Measurements from ENCODE around the gene AGAP1.

The AGAP1 gene

GRCh38 chr2:236014408-236015131 is 520.7 kb downstream of the AGAP1 start:
- no peak for TF ChIP-seq CTCF (IDR thresholded peaks at IDR 0.05; ENCODE audit: control insufficient read depth, extremely low read depth, insufficient read depth)
- DNase-seq (ENCODE audit: low read depth): no peak
- H3K4me3 ChIP-seq (ENCODE audit: low read depth, low read length): no peak overlapping the region

GRCh38 chr2:236015171-236015570 is 521.3 kb downstream of the AGAP1 start:
- no peak for TF ChIP-seq CTCF (IDR thresholded peaks at IDR 0.05; ENCODE audit: control insufficient read depth, extremely low read depth, insufficient read depth)
- no peak overlapping the region for H3K4me3 ChIP-seq (ENCODE audit: low read depth, low read length)
- no peak for DNase-seq (ENCODE audit: low read depth)

GRCh38 chr2:236016496-236016895 is 522.7 kb downstream of the AGAP1 start:
- DNase-seq (ENCODE audit: low read depth): no peak
- no peak overlapping the region for H3K4me3 ChIP-seq (ENCODE audit: low read depth, low read length)

GRCh38 chr2:236017446-236017845 is 523.6 kb downstream of the AGAP1 start:
- no peak for DNase-seq (ENCODE audit: low read depth)
- no peak for TF ChIP-seq CTCF (IDR thresholded peaks at IDR 0.05; ENCODE audit: control insufficient read depth, extremely low read depth, insufficient read depth)
- H3K4me3 ChIP-seq (ENCODE audit: low read depth, low read length): no peak overlapping the region

More at GRCh38 chr2:236016496-236016895, 522.7 kb downstream of the AGAP1 start:
- no peak for TF ChIP-seq CTCF (IDR thresholded peaks at IDR 0.05; ENCODE audit: control insufficient read depth, extremely low read depth, insufficient read depth)

GRCh38 chr2:236019434-236019833 is 525.6 kb downstream of the AGAP1 start:
- DNase-seq (ENCODE audit: low read depth): no peak
- H3K4me3 ChIP-seq (ENCODE audit: low read depth, low read length): no peak overlapping the region
- no peak for TF ChIP-seq CTCF (IDR thresholded peaks at IDR 0.05; ENCODE audit: control insufficient read depth, extremely low read depth, insufficient read depth)

- no peak for DNase-seq (ENCODE audit: low read depth)
- no peak for TF ChIP-seq CTCF (IDR thresholded peaks at IDR 0.05; ENCODE audit: control insufficient read depth, extremely low read depth, insufficient read depth)
Observed at GRCh38 chr2:236021499-236022057, 527.7 kb downstream of the AGAP1 start.

GRCh38 chr2:236022128-236022527 is 528.3 kb downstream of the AGAP1 start:
- TF ChIP-seq CTCF (IDR thresholded peaks at IDR 0.05; ENCODE audit: control insufficient read depth, extremely low read depth, insufficient read depth): no peak
- DNase-seq (ENCODE audit: low read depth): no peak
- no peak overlapping the region for H3K4me3 ChIP-seq (ENCODE audit: low read depth, low read length)

More at GRCh38 chr2:236021499-236022057, 527.7 kb downstream of the AGAP1 start:
- no peak overlapping the region for H3K4me3 ChIP-seq (ENCODE audit: low read depth, low read length)
